Dedifferentiated amniotic fluid mesenchymal stem cell (primary cell): Measurements from ENCODE around the gene PTGES2.
"Not testable (repeated sequence)": the region's sequence is repeated elsewhere in the genome, so short reads cannot be mapped to it uniquely, and the experiment has no call there.

Source experiments
- DNase-seq: peaks from one replicate; pipeline ENCODE4 v3.0.0-alpha.2; 2016; ENCODE audit errors: extremely low spot score

PTGES2 gene

DNA sequence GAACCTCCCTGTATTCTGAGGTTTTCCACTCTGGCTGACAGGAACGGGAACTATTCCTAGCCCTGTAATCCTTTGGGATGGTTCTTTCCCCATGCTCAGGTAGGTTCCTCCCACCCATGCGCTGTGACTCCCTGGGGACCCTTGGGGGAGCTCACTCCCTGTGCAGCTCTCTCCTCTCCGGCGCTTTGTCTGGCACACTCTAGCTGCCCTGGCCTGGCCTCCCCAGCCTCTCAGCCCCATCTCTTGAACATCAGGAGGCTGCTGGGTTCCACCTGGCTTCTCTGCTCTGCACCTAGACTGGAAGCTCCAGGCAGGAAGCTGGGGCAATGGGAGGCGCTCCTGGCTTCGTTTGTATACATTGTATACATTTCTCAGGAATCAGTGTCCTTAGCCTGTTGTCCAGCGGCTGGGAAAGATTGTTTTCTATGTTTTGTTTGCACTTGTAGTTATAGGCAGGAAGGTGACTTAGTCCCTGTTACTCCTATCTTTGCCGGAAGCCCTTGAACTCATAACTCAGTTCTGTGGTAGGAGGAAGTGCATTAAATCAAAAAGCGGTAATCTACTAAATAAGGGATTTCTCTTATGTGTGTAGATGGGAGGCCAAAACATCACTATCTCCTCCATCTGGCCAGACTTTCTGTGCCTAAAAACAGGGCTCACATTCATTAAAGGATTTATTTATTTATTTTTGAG is 39.1 kb downstream of the PTGES2 start:
- no peak for DNase-seq

DNA sequence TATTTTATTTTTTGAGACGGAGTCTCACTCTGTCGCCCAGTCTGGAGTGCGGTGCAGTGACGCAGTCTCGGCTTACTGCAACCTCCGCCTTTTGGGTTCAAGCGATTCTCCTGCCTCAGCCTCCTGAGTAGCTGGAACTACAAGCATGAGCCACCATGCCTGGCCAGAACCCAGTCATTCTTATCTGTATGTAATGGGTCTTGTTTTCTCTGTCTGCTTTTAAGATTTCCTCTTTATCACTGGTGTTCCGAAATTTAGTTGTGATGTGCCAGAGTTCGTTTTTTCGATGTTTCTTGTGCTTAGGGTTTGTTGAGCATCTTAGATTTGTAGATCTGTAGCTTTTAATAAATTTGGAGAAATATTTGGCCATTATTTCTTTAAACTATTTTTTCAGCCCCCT is 40.3 kb downstream of the PTGES2 start:
- DNase-seq: no peak

DNA sequence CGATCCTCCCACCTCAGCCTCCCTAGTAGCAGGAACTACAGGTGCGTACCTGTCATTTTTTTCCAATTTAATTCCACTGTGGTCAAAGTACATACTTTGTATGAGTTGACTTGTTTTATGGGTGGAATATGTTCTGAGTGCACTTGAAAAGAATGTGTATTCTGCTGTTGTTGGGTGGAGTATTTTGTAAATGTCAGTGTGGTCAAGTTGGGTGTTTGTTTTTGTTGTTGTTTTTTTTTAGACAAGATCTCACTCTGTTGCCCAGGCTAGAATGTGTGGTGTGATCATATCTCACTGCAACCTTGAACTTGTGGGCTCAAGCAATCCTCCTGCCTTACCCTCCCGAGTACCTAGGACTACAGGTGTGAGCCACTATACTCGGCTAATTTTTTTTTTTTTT is 41.6 kb downstream of the PTGES2 start:
- no peak for DNase-seq

DNA sequence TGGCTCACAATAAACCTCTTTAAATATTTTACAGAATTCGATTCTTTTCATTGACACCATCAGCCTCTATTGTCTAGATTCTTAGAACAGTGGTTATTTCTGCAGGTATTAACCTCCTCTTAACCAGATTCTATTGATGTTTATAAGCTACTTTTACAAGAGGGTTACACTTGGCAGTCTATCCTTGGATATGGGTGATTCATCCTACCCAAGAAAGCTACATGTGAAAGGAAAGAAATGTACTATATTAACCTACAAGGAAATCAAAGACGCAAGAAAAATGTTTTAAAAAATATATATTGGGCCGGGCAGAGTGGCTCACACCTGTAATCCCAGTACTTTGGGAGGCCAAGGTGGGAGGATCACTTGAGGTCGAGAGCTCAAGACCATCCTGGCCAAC is 42.8 kb downstream of the PTGES2 start:
- DNase-seq: no peak

DNA sequence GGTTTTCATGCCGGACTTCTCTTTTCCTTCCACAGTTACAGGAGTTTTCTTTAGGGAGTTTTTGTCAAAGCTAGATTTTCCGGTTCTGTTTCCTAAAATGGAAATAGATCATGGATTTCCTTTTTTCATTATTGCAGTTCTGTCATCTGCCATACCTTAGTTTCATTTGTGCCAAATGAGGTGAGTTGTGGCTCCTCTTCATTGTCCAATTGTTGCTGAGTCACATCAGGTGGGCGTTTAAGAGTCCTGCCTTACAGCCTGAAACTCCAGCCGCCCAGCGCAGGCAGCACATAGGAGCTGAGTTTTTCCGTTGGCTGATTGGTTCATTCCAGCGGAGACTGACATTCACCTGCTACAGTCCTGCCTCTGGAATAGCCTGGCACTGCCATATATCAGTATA is 45.4 kb downstream of the PTGES2 start:
- no peak for DNase-seq

DNA sequence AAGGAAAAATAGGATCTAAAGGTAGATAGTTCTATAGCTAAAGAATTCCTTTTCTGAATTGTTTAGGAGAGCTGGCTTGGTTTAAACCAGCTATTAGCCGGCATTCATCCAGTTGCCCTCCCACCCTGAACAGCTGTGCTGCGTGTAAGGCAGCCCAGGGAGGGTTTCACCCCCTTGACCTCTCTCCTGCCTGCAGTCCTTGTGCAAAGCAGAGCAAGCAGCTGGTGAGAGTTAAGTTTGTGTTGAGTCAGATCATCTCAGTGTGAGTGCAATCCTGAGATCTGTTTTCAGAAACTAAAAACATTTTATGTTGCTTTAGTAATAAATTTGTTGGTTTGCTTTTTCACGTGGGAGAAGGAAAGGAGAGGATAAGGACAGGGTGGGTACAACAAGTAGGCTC is 46.5 kb downstream of the PTGES2 start:
- peak; percentile 80 for DNase-seq

DNA sequence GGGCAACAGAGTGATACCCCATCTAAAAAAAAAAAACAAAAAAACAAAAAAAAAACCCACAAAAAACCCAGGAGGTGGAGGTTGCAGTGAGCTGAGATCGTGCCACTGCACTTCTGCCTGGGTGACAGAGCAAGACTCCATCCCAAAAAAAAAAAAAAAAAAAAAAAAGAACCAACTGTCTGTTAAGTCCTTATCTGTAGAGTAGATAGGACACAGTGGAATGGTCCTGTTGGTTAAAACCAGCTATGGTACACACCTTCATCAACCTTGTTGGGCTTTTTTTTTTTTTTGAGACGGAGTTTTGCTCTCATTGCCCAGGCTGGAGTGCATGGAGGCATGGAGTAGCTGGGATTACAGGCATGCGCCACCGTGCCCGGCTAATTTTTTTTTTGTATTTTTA is 47.3 kb downstream of the PTGES2 start:
- no peak for DNase-seq

DNA sequence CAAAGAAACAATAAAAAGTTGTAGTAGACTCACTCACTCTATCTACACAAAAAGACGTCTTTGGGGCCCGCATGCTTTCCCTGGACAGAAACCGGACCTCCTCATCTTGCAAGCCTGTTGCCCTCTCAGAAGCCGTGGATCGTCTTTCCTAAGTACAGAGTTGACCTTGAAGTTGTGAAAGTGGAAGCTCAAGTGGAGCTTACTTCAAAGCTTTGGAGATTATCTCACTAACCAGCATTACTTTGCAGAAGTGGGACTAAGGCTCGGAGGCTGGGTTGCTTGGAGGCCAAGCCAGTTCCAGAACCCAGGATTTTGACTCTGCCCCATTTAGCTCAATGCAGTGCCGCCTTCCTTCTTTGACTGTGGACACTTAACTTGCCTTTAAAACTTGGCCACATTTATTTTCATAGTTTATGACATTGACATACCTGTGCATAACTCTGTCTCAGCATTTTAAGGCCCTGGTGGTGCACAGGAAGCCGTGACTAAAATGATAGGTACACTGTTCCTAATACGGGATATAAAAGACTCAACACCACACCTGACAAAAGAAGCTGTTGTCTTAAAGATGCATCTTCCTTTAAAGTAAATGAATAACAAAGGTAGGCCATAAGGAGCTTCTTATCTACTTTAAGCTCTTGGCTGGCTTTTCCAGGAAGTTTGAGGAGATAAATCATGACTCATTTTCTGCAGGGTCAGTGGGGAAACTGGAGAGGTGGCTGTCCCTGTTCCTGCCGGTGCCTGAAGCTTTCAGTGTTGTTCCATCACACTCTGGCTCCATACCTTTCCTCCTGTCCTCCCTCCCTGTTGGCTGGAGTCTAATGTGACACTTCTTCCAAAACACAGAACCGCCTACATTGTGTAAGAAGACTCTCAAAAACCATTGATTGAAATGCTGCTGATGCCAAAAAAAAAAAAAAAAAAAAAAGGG is 48.8 kb downstream of the PTGES2 start:
- no peak for DNase-seq

DNA sequence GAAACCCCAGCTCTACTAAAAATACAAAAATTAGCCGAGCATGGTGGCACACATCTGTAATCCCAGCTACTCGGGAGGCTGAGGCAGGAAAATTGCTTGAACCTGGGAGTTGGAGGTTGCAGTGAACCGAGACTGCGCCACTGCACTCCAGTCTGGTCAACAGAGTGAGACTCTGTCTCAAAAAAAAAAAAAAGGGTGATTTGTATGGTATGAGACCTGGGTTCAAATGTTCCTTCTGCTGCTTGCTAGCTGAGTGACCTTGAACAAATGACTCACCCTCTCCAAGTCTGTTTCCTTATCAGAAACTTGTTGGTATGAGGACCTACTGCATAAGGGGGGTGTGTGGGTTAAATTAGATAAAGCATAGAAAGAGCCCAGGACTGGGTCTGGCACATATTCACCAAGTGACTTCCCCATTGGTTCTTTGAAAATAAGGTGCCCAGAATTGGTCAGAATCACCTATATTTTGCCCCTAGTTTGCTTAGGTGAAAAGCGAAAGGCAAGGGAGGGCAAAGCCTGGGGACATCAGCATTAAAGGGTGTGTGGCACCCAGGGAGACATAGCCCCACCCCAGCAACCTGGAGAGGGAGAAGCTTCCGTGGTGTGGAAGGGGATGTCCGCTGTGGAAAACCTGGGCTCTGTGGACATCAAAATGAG is 49.6 kb downstream of the PTGES2 start:
- no peak for DNase-seq

DNA sequence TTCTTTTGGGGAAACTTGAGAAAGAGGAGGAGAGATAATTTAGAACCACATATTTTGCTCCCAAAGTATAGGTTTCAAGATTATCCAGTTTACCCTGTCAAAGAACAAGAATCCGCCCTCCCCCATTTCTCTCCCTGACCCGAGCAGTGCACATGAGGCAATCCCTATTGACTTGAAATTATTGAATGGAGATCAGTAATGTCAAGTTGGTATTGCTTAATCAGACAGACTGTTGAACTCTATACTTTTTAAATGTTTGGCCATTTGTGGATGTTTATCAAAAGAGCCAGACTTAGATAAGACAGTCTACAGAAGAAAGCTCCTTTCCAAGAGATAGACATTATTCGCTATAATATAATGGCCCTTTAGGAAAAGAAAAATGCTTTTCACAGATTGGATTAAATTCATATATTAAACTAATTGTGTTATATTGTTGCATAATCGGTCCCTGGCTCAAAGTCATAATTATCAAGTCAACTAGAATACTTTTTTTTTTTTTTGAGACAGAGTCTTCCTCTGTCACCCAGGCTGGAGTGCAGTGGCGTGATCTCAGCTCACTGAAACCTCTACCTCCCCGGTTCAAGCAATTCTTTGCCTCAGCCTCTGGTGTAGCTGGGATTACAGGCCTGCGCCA is 54.2 kb downstream of the PTGES2 start:
- DNase-seq: no peak

DNA sequence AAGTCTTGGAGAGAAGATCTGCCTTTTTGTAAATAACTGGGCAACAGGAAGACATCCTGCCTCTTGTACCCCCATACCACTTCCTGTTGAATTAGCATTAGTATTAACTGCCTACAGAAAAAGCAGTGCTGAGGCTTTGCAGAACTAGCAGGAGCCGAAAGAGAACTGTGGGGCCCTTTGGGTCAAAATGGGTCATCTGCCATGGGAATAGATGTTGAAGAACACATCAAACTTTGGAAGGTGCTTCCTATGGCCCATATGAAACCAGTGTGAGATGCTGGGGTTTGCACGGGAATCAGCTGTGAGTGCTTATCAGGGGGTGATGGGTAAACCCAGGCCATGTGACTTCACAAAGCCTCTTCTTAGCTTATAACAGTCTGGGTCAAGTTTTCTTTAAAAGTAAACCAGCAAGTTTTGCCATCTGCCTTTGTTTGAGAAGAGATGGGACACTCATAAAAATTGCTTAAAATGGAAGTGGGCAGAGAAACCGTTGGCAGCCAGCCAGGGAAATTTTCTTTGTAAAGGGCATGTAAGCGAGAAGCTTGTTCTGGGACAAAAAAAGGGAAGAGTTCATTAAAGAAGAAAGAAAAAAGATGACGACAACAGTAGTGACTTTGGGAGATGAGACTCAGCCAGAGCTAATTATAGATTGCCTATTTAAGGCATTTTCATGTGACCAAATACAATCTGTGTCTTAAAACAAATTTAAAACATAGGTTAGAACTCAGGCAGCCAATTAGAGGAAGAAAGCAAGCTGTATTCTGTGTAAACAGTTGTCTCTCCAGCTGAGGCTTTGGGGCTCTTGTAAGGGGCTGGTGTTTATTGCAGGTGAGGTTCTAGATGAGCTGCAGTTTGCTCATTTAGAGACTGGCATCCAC is 55.1 kb downstream of the PTGES2 start:
- peak; percentile 82 for DNase-seq

DNA sequence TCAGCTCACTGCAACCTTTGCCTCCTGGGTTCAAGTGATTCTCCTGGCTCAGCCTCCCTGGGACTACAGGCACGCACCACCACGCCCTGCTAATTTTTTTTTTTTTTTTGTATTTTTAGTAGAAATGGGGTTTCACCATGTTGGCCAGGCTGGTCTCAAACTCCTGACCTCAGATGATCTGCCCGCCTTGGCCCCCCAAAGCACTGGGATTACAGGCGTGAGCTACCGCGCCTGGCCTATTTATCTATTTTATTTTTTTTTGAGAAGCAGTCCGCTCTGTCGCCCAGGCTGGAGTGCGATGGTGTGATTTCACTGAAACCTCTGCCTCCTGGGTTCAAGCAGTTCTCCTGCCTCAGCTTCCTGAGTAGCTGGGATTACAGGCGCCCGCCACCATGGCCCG is 56.1 kb downstream of the PTGES2 start:
- DNase-seq: not testable (repeated sequence)

DNA sequence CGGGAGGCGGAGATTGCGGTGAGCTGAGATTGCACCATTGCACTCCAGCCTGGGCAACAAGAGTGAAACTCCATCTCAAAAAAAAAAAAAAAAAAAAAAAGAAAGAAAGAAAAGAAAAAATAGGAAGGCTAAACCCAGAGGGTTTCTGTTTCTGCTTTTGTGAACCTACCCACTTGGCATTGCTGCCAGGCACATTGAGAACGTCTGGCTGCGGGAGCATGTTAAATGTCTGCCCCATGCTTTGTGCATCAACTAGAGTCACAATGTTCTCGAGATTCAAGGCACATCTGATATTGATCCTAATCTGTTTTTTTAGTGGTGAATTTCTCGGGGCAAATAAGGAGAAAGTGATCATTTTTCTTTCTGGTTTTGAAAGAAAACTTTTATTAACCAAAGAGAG is 56.7 kb downstream of the PTGES2 start:
- DNase-seq: no peak
